Glomerular visceral epithelial cell (primary cell): ENCODE measurements around the gene KEAP1.
"Not testable (repeated sequence)": the region's sequence is repeated elsewhere in the genome, so short reads cannot be mapped to it uniquely, and the experiment has no call there.

ENCODE experiments used
- DNase-seq: peaks from one replicate; pipeline ENCODE4 v3.0.0-alpha.2; 2016; ENCODE audit errors: extremely low spot score

Gene KEAP1

DNA sequence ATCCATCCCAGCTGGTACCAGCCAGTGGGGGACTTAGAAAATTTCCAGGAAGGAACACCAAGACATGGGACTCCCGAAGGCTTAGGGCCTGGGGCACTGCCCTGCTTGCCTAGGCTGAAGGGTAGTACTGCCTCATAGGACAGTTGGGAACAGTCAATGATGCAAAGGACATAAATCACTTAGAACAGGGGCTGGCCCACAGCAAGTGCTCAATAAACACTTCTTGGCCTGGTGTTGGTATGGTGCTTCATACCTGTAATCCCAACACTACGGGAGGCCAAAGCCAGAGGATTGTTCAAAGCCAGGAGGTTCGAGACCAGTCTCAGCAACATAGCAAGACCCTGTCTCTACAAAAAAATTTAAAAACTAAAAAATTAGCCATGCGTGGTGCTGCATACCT, 5.8 kb downstream of the KEAP1 start:
- DNase-seq = no peak

GRCh38 chr19:10491472-10492047, 11.6 kb downstream of the KEAP1 start:
- no peak for DNase-seq

DNA sequence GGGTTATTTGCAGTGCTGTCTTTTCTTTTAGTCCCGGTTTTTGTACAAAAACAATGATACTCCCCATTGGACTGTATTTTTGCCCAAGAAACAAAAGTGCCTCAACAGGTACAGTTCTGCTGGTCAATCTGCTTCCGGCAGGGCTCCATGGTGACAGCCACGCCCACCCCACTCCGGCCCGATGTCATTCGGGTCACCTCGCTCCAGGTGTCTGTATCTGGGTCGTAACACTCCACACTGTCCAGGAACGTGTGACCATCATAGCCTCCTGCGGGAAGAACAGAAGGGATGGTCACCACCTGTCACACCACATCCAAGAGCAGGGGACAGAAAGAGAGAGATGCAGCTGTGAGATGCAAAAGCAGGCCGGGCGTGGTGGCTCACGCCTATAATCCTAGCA, 16.6 kb downstream of the KEAP1 start:
- DNase-seq = no peak

DNA sequence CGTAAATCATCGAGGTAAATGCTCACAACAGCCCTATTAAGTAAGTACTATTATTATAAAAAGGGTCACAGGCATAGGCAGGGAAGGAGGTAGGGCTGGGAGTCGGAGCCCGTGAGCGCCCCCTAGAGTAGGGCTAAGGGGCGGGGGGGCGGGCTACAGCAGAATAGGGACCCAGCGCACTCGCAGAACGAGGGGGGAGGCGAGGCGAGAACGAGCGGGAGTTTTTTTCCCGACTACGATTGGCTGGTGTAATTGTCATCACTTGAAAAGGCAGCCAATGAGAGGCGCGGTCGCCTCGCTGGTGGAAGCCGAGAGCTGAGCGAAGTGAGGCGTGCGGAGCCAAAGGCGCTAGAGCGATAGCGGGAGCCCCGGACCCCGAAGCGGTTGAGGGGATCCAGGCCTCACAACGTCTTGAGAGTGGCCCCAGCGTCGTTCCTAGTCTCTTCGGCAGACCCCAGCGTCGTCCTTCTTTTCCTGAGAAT, 24.2 kb downstream of the KEAP1 start:
- peak; percentile 63 for DNase-seq

DNA sequence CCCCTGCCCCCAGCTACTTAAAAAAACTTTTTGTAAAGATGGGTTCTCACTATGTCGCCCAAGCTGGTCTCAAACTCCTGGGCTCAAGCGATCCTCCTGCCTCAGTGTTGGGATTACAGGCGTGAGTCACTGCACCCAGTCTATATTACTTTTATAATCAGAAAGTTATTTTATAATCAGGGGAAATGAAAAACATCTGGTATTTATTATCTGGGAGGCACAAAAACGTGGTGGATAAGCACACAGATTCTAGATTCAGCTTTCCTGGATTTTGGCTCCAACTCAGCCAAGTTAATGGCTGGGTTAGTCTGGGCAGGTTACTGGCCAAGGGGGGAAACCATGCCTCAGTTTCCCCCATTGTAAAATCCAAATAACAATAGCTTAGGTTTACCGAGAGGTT, 24.7 kb downstream of the KEAP1 start:
- DNase-seq = no peak

GRCh38 chr19:10474962-10475451, 28.1 kb downstream of the KEAP1 start:
- DNase-seq = no peak

- DNase-seq = no peak
Measured at GRCh38 chr19:10473192-10473591, 30.0 kb downstream of the KEAP1 start.

DNA sequence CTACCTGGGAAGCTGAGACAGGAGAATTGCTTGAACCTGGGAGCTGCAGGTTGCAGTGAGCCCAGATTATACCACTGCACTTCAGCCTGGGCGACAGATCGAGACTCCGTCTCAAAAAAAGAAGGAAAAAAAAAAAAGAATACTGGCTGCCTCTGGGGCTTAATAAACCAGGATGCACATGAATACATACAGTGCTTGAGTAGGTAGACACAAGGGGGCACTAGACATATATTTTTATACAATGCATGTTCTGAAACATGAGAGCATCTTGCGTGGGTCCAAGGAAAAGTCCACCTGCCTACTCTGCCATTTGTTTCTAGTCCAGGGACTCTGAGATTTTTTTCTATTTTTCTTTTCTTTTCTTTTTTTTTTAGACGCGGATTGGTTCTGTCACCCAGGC, 31.2 kb downstream of the KEAP1 start:
- DNase-seq = peak; percentile 31

DNA sequence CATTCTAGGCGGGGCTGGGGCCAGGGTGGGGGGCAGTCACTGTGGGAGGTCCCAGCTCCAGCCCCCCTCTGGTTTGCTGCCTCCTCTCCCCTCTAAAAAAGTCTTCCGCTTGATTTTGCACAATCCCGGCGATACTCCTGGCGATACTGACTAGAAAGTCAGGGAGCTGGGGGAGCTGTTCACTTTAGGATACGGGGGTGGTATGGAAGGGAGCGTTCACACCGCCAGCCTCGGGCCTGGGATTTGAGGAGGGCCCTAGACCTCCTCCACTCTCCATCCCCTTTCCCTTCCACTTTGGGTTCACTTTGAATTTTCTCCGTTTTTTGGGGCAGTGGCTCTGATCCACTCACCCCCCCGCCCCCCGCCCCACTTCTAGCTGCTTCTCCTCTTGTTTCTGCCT, 35.0 kb downstream of the KEAP1 start:
- DNase-seq = no peak

DNA sequence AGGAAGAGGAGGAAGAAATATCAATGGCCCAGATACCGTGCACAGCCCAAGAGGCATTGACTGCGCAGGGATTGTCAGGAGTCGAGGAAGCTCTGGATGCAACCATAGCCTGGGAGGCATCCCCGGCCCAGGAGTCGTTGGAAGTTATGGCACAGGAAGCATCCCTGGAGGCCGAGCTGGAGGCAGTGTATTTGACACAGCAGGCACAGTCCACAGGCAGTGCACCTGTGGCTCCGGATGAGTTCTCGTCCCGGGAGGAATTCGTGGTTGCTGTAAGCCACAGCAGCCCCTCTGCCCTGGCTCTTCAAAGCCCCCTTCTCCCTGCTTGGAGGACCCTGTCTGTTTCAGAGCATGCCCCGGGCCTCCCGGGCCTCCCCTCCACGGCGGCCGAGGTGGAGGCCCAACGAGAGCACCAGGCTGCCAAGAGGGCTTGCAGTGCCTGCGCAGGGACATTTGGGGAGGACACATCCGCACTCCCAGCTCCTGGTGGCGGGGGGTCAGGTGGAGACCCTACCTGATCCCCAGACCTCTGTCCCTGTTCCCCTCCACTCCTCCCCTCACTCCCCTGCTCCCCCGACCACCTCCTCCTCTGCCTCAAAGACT, 36.0 kb downstream of the KEAP1 start:
- no peak for DNase-seq

GRCh38 chr19:10464456-10464855, 38.7 kb downstream of the KEAP1 start:
- no peak for DNase-seq

DNA sequence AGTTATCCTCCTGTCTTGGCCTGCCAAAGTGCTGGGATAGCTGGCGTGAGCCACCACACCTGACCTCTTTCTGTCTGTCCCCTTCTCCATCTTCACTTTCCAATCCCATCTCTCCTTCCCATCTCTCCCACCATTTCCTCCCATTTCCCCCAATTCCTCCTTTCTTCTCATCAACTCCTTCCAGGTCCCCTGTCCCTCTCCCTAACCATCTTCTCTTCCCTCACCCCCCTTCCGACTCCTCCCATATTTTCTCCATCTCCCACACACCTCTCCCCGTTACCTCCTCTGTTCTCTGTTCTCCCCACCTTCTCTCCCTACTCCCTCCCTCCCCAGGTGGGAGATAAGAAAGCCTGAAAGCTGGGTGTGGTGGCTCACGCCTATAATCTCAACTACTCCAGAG, 40.6 kb downstream of the KEAP1 start:
- no peak for DNase-seq

GRCh38 chr19:10462042-10462441, 41.1 kb downstream of the KEAP1 start:
- not testable (repeated sequence) for DNase-seq

DNA sequence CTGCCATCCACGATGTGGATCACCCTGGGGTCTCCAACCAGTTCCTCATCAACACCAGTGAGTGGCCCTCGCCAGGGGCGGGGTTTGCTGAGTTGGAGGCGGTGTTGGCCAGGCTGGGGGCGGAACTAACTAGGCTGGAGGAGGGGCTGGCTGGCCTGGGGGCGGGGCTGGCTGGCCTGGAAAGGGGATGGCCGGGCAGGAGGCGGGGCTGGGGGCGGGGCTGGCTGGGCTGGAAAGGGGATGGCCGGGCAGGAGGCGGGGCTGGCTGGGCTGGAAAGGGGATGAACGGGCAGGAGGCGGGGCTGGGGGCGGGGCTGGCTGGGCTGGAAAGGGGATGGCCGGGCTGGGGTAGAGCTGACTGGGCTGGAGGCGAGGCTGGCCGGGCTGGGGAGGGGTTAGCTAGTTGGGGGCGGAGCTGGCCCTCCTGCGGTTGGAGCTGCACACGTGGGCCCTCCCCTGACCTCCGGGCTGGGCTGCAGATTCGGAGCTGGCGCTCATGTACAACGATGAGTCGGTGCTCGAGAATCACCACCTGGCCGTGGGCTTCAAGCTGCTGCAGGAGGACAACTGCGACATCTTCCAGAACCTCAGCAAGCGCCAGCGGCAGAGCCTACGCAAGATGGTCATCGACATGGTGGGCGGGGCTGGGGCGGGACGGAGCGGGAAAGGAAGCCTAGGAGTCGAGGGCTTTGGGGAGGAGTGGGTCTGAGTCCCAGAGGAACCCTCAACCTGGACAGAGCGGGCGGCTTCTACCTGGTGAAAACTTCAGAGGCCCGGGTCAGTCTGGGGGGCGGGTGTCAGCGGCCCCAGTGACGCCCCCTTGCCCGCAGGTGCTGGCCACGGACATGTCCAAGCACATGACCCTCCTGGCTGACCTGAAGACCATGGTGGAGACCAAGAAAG, 41.9 kb downstream of the KEAP1 start:
- peak; percentile 94 for DNase-seq

- DNase-seq = no peak
Measured at GRCh38 chr19:10460714-10461046, 42.5 kb downstream of the KEAP1 start.

DNA sequence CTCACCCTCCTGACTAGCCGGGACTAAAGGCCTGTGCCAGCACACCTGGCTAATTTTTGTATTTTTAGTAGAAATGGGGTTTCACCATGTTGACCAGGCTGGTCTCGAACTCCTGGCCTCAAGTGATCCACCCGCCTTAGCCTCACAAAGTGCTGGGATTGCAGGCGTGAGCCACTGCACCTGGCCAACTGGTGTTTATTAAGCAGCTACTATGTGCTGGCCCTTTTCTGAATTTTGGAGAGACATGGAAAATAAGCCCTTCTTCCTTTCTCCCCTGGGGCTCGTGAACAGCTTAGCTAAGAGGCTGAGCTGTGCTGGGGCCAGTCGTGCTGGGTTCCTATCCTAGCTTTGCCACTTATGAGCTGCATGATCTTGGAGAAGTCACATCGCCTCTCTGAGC, 44.4 kb downstream of the KEAP1 start:
- not testable (repeated sequence) for DNase-seq

DNA sequence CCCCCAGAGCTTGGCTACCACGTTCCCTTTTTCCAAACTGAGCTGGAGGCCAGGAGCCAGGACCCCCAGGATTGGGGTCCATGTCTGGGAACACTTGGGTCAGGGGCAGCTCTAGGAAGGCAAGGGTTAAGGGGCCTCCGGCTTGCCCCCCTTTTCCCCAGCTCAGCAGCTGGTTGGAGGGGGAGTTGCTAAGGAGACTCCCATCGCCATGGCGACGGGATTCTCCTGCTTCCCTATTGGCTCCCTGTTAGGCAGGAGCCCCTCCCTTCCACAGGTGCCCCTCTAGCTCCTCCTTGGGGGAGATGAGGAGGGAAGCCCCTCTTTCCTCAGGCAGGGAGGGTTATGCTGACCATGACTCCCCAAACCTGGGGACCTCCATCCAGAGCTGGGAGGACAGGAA, 48.9 kb downstream of the KEAP1 start:
- DNase-seq = peak; percentile 24

DNA sequence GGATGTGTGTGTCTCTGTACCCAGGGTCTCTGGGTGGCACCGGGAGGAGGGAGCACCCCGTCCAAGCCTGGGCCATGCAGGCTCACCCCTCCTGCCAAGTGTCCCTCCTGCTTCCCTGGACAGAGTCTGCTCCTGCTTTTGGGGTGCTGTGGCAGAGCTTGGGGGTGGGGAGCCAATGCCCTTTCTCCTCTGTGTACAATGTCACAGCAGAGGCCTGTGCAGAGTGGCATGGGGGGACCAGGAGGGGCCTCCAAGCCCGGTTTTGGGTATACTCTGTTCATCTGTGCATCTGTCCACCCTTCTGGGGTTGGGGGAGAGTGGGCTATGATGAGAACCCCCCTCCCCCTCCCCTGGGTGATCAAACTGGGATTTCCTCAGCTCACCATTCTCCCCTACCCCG, 49.3 kb downstream of the KEAP1 start:
- no peak for DNase-seq

- no peak for DNase-seq
Measured at GRCh38 chr19:10452726-10453618, 50.2 kb downstream of the KEAP1 start.

DNA sequence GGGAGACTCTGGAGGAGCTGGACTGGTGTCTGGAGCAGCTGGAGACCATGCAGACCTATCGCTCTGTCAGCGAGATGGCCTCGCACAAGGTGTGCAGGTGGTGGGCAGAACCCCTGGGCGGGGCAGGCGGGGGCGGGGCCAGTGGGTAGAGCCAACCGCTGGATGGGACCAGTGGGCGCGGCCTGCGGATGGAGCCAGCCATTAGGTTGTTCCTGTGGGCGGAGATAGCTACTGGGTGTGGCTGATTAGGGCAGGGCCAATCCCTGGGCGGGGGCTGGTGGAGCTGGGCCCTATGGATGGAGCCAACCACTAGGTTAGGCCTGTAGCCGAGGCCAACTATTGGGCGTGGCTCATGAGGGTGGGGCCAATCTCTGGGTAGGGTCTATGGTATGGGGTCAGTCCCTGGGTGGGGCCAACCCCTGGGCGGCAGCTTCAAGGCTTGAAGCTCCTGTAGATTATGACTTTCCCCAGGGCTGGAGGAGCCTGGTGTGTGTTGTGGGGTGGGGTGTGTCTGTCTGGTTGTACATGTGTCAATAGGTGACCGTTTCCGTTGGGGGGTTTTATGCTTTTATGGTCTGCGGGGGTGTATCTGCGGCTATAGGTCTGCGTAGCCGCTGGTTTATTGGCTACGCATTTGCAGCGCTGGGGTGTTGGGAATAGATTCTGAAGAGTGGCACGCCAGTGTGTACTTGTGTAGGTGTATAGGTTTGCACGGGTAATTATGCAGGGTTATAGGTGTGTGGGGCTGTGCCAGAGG, 52.1 kb downstream of the KEAP1 start:
- no peak for DNase-seq
